Chondrocyte (in vitro differentiated cells): ENCODE results near the gene LHX6. TPM values are rescaled to one million over a fixed set of nuclear protein-coding genes. Genes with fewer than 3 reads are reported as not detected.

Source experiments
- DNase-seq: peaks from one replicate; pipeline ENCODE4 v3.0.0; 2021; ENCODE audit warnings: mixed read lengths, low spot score
- H3K27ac Mint-ChIP-seq: one replicate; pipeline ENCODE4 v1.8.0; 2021; ENCODE audit warnings: mild to moderate bottlenecking, moderate library complexity, mixed read lengths; ENCODE audit not compliant: unreplicated experiment
- H3K27me3 Mint-ChIP-seq: 2 replicates; pipeline ENCODE4 v1.8.0; 2021; ENCODE audit warnings: low read depth, mixed read lengths
- H3K36me3 Mint-ChIP-seq: 2 replicates; pipeline ENCODE4 v1.8.0; 2021; ENCODE audit warnings: low read depth, mixed read lengths
- H3K4me1 Mint-ChIP-seq: 2 replicates; pipeline ENCODE4 v1.8.0; 2021; ENCODE audit warnings: low read depth, mild to moderate bottlenecking, mixed read lengths
- H3K4me3 Mint-ChIP-seq: one replicate; pipeline ENCODE4 v1.8.0; 2021; ENCODE audit warnings: mild to moderate bottlenecking, moderate library complexity, mixed read lengths; ENCODE audit not compliant: unreplicated experiment
- H3K9me3 Mint-ChIP-seq: 2 replicates; pipeline ENCODE4 v1.8.0; 2021; ENCODE audit warnings: low read depth, mixed read lengths
- total RNA-seq: library from RNA; stranded (reverse); gene quantifications from 3 replicates; pipeline ENCODE4 v1.2.1, GENCODE V29; 2021
- TF ChIP-seq, protein P1 (sequence below): fragments of 200-600 bp; sonication (generic); IDR thresholded peaks from 2 replicates; pipeline ENCODE4 v1.5.0; 2021; ENCODE audit warnings: antibody characterized with exemption, mild to moderate bottlenecking, moderate library complexity

Gene LHX6
- total RNA-seq, 1 donor from 2014 or later, result not detected

DNA sequence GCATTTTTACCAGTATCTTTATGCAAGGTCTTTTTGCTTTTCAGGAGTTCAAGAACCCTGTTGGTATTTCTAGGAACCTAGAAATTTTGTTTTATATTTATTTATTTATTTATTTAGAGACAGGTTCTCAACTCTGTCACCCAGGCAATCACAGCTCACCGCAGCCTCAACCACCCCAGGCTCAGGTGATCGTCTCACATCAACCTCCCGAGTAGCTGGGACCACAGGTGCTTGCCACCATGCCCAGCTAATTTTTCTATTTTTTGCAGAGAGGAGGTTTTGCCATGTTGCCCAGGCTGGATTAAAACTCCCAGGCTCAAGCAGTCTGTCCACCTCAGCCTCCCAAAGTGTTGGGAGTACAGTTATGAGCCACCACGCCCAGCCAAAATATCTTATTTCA is 32.9 kb downstream of the LHX6 start:
- Mint-ChIP-seq H3K27me3 (peaks cover 47% of the 10 kb centered on the region), H3K4me1 (peaks cover 14% of the 10 kb centered on the region), H3K9me3 (no peaks in the 10 kb centered on the region), H3K36me3 (no peaks in the 10 kb centered on the region), H3K4me3 (no peak overlapping the region), H3K27ac (no peak overlapping the region)
- TF ChIP-seq, protein P1, sequence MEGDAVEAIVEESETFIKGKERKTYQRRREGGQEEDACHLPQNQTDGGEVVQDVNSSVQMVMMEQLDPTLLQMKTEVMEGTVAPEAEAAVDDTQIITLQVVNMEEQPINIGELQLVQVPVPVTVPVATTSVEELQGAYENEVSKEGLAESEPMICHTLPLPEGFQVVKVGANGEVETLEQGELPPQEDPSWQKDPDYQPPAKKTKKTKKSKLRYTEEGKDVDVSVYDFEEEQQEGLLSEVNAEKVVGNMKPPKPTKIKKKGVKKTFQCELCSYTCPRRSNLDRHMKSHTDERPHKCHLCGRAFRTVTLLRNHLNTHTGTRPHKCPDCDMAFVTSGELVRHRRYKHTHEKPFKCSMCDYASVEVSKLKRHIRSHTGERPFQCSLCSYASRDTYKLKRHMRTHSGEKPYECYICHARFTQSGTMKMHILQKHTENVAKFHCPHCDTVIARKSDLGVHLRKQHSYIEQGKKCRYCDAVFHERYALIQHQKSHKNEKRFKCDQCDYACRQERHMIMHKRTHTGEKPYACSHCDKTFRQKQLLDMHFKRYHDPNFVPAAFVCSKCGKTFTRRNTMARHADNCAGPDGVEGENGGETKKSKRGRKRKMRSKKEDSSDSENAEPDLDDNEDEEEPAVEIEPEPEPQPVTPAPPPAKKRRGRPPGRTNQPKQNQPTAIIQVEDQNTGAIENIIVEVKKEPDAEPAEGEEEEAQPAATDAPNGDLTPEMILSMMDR, result no peak
- DNase-seq, result no peak

DNA sequence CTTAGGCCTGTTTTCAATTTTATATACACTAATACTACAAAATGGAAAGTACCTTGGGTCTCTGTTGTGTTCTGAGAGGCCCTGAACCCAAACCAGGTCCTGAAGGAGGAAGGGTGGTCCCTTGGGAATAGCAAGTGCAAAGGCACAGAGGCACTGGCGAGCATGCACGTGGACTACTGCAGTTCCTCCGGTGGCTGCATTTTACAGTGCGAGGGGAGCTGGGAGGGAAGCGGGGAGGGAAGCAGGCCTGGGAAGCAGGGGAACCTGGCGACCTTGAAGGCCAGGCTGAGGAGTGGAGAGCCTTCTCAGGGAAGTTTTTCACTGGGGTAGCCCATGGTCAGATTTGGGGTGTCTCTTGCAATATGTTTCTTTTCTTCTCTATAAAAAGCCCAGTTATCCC is 35.1 kb downstream of the LHX6 start:
- TF ChIP-seq, protein P1, result no peak
- Mint-ChIP-seq H3K4me1 (peaks cover 13% of the 10 kb centered on the region), H3K27me3 (peaks cover 45% of the 10 kb centered on the region)

DNA sequence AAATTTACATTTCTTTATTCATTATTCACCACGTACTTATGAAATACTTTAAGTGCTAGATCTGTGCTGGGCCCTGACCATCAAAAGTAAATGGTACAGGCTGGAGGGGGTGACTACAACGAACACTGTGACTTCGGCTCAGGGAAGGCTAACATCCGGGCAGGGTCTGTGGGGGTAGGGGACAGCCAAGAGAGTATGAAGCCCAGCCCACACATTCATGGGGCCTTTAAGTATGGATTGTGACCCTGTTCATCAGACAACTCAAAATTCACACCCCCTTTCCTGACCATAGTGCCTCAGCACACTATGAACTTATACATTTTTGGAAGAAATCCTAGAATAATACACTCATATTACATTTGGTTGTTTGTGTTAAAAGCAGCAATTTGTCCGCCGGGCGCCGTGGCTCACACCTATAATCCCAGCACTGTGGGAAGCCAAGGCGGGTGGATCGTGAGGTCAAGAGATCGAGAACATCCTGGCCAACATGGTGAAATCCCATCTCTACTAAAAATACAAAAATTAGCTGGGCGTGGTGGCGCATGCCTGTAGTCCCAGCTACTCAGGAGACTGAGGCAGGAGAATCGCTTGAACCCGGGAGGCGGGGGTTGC is 35.7 kb downstream of the LHX6 start:
- Mint-ChIP-seq H3K4me1 (peaks cover 13% of the 10 kb centered on the region), H3K27me3 (peaks cover 38% of the 10 kb centered on the region), H3K36me3 (no peaks in the 10 kb centered on the region), H3K27ac (no peak overlapping the region), H3K4me3 (no peak overlapping the region), H3K9me3 (no peaks in the 10 kb centered on the region)
- TF ChIP-seq, protein P1, result no peak
- DNase-seq, result no peak

More for the DNA sequence above, 35.1 kb downstream of the LHX6 start:
- Mint-ChIP-seq H3K9me3 (no peaks in the 10 kb centered on the region), H3K36me3 (no peaks in the 10 kb centered on the region), H3K4me3 (no peak overlapping the region), H3K27ac (no peak overlapping the region)
- no peak for DNase-seq

DNA sequence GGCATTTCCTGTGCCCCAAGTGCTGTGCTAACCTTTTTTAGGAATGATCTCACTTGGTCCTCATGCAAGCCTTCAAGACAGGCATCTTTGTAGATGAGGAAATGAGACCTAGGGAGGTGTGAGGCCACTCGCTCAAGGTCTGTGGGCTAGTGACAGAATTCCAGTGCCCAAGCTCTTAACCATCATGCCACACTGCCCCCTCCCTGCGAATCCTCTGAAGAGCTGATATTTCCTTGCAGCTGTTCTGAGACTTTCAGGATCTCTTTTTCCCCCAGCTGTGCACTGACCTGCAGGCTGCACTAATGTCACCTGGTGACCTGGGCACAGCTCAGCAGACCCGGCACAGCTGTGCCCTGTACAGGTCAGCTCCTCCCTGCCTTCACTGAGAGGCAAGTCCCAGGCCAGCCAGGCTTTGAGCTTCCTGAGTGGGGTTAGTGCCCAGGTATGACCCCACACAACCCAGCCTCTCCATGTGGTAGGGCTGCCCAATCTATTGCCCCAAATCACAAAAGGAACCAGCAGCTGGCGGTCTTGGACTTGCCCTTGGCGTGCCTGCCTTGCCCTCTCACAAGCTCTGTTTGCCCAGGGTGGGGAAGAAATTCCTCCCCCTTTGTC is 36.4 kb downstream of the LHX6 start:
- Mint-ChIP-seq H3K4me1 (peaks cover 13% of the 10 kb centered on the region), H3K36me3 (no peaks in the 10 kb centered on the region), H3K27me3 (peaks cover 39% of the 10 kb centered on the region), H3K9me3 (no peaks in the 10 kb centered on the region), H3K4me3 (no peak overlapping the region), H3K27ac (no peak overlapping the region)
- TF ChIP-seq, protein P1, result peak; percentile 39
- no peak for DNase-seq

DNA sequence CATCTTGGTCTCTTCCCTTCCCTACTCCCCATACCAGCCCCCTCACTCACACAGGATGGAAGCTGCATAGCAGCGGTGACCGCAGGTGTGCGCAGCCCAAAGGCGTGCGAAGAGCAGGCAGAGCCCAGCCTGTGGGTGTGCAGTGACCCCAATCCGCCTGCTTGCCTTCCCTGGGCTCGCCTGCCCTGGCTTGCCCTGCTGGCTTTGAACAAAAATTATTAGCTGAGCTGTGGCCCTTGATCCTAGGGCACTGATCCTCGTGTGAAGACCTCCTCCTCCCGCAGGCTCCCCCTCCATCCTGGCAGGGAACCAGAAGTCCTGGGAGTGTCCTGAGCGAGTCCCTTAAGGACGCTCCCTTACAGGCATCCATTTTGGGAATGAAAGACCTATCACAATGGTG is 37.2 kb downstream of the LHX6 start:
- H3K9me3 Mint-ChIP-seq, result no peaks in the 10 kb centered on the region
- peaks cover 13% of the 10 kb centered on the region for H3K4me1 Mint-ChIP-seq
- no peaks in the 10 kb centered on the region for H3K36me3 Mint-ChIP-seq
- H3K27ac Mint-ChIP-seq, result no peak overlapping the region
- DNase-seq, result no peak
- no peak overlapping the region for H3K4me3 Mint-ChIP-seq
- peaks cover 32% of the 10 kb centered on the region for H3K27me3 Mint-ChIP-seq
- TF ChIP-seq, protein P1, result no peak
